C4-2B (cell line): ENCODE data around the gene PPFIA3.

Experiments
- H3K27ac ChIP-seq: fragments of 450-650 bp; 2 replicates; pipeline ENCODE4 v1.5.1; 2017
- CTCF ChIP-seq: fragments of 450-650 bp; conservative IDR thresholded peaks from 2 replicates; pipeline ENCODE4 v1.5.1; 2017; ENCODE audit warnings: mild to moderate bottlenecking
- ZFX ChIP-seq: fragments of 450-650 bp; IDR thresholded peaks from 2 replicates; pipeline ENCODE4 v1.6.1; 2017

Gene PPFIA3

GRCh38 chr19:49113762-49114629 lies 5.3 kb upstream of the PPFIA3 start, which contains the start of gene LIN7B:
LIN7B (plus strand) TSS chr19:49114370; CDS start chr19:49114405, 35 bp downstream.
- peak; percentile 59 for TF ChIP-seq CTCF
- no peak for TF ChIP-seq ZFX
- H3K27ac ChIP-seq: peak within 1 kb of the TSS; percentile 71

GRCh38 chr19:49114630-49115363 lies 4.5 kb upstream of the PPFIA3 start:
- no peak for TF ChIP-seq CTCF
- TF ChIP-seq ZFX: peak; percentile 34; the same call in 1 of the 2 replicates
- H3K27ac ChIP-seq: peak overlapping the region; percentile 71

GRCh38 chr19:49116544-49116943 lies 2.8 kb upstream of the PPFIA3 start:
- peak overlapping the region; percentile 90 for H3K27ac ChIP-seq
- TF ChIP-seq CTCF: no peak
- no peak for TF ChIP-seq ZFX

GRCh38 chr19:49117677-49118564 lies 1.4 kb upstream of the PPFIA3 start:
- TF ChIP-seq CTCF: no peak
- no peak for TF ChIP-seq ZFX
- H3K27ac ChIP-seq: peak overlapping the region; percentile 90

GRCh38 chr19:49118565-49119410 lies 556 bp upstream of the PPFIA3 start, which contains the start of gene C19orf73:
C19orf73 (minus strand) TSS chr19:49119143; CDS start chr19:49119022, 121 bp downstream.
- peak within 1 kb of the TSS; percentile 90 for H3K27ac ChIP-seq
- TF ChIP-seq CTCF (no peak), ZFX (no peak)

- TF ChIP-seq ZFX (no peak), CTCF (no peak)
- no peak overlapping the region for H3K27ac ChIP-seq
These were observed 960 bp downstream of the PPFIA3 start for GRCh38 chr19:49120325-49120683.
